RWPE2 (cell line): ENCODE results near the gene COL12A1.

Experiments
- ATAC-seq: fragments of 200-7000 bp; cut with Tn5 transposase; 3 replicates; pipeline ENCODE4 v1.9.1; 2021; ENCODE audit warnings: low read depth
- DNase-seq: peaks from one replicate; pipeline ENCODE4 v3.0.0-alpha.2; 2020; ENCODE audit warnings: low spot score
- H3K27ac ChIP-seq: fragments of 450-650 bp; 2 replicates; pipeline ENCODE4 v1.5.1; 2017; ENCODE audit warnings: mild to moderate bottlenecking; ENCODE audit not compliant: poor library complexity, severe bottlenecking
- H3K27me3 ChIP-seq: fragments of 250-450 bp; sonication (Bioruptor Pico); 2 replicates; pipeline ENCODE4 v1.5.1; 2021; ENCODE audit warnings: mild to moderate bottlenecking, moderate library complexity; ENCODE audit not compliant: insufficient read depth, poor library complexity, severe bottlenecking
- H3K36me3 ChIP-seq: fragments of 250-450 bp; sonication (Bioruptor Pico); 2 replicates; pipeline ENCODE4 v1.5.1; 2020; ENCODE audit warnings: low read depth, mild to moderate bottlenecking, moderate library complexity
- H3K4me1 ChIP-seq: fragments of 250-450 bp; sonication (Bioruptor Pico); 2 replicates; pipeline ENCODE4 v1.5.1; 2021; ENCODE audit warnings: mild to moderate bottlenecking, moderate library complexity; ENCODE audit not compliant: insufficient read depth, poor library complexity, severe bottlenecking
- H3K4me3 ChIP-seq: fragments of 250-450 bp; sonication (Bioruptor Pico); 2 replicates; pipeline ENCODE4 v1.5.1; 2021; ENCODE audit warnings: mild to moderate bottlenecking, moderate library complexity; ENCODE audit not compliant: severe bottlenecking
- H3K9me3 ChIP-seq: fragments of 250-450 bp; sonication (Bioruptor Pico); 2 replicates; pipeline ENCODE4 v1.5.1; 2021; ENCODE audit warnings: mild to moderate bottlenecking, moderate library complexity; ENCODE audit not compliant: severe bottlenecking
- CTCF ChIP-seq: fragments of 450-650 bp; IDR thresholded peaks from one replicate; pipeline ENCODE4 v1.5.1; 2017; ENCODE audit warnings: mild to moderate bottlenecking, moderate library complexity; ENCODE audit not compliant: poor library complexity, severe bottlenecking

Gene COL12A1

GRCh38 chr6:75114806-75115205 lies 91.0 kb downstream of the COL12A1 start:
- Histone ChIP-seq H3K27me3 (no peaks in the 10 kb centered on the region), H3K27ac (no peak overlapping the region), H3K4me1 (no peaks in the 10 kb centered on the region), H3K36me3 (peaks cover 75% of the 10 kb centered on the region), H3K4me3 (no peak overlapping the region), H3K9me3 (no peaks in the 10 kb centered on the region)
- ATAC-seq (no peak), DNase-seq (no peak)
- TF ChIP-seq CTCF, result no peak

DNA sequence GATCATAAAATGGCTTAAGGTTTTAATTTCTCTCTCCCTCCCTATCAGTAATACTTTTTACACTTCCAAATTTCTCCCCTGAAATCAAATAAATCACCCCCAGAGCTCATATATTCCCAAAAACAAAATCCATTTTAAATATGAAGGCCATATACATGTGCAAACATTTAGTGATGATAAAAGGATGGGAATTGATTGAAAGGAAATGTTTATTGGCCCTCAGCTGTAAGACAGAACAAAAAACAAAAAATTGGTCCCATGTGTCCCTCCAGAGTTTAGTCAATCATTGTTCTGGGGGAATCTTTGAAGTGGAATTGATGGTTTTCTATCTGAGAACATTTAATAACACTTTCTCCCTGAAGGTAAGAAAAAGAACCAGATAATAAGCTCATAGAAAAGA lies 91.7 kb downstream of the COL12A1 start:
- DNase-seq (no peak), ATAC-seq (no peak)
- no peak for TF ChIP-seq CTCF
- H3K27me3 ChIP-seq, result no peaks in the 10 kb centered on the region
- no peaks in the 10 kb centered on the region for H3K9me3 ChIP-seq
- H3K4me1 ChIP-seq, result no peaks in the 10 kb centered on the region
- H3K27ac ChIP-seq, result no peak overlapping the region
- peaks cover 74% of the 10 kb centered on the region for H3K36me3 ChIP-seq
- H3K4me3 ChIP-seq, result no peak overlapping the region

DNA sequence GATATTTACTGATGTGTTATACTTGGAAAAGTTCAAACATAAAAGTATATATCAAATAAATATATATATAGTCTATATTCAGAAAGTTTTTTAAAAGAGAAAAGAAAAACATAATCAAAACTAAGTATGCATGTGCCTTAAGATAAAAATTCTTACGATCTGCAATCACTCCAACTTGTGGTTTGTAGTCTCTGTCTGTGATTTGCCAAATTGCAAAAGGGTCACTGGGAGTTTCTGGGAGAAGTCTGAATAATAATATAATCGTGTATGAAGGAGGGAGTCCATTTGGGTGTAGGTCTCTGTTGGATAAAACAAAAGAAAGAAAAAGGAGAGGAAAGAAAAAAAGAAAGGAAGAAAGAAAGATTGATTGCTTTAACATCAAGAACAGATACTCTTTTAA lies 92.4 kb downstream of the COL12A1 start:
- ATAC-seq (no peak), DNase-seq (no peak)
- no peak overlapping the region for H3K4me3 ChIP-seq
- no peaks in the 10 kb centered on the region for H3K4me1 ChIP-seq
- H3K9me3 ChIP-seq, result peaks cover 2% of the 10 kb centered on the region
- H3K27ac ChIP-seq, result no peak overlapping the region
- peaks cover 73% of the 10 kb centered on the region for H3K36me3 ChIP-seq
- no peak for TF ChIP-seq CTCF
- H3K27me3 ChIP-seq, result no peaks in the 10 kb centered on the region

- no peak for DNase-seq
These were observed 96.1 kb downstream of the COL12A1 start for GRCh38 chr6:75109765-75110164.

More at GRCh38 chr6:75109765-75110164, 96.1 kb downstream of the COL12A1 start:
- no peak for TF ChIP-seq CTCF
- peaks cover 53% of the 10 kb centered on the region for H3K36me3 ChIP-seq
- H3K9me3 ChIP-seq, result peaks cover 2% of the 10 kb centered on the region
- no peak for ATAC-seq
- no peak overlapping the region for H3K4me3 ChIP-seq
- H3K27me3 ChIP-seq, result no peaks in the 10 kb centered on the region
- H3K4me1 ChIP-seq, result no peaks in the 10 kb centered on the region
- no peak overlapping the region for H3K27ac ChIP-seq
